Measurements from ENCODE around the gene RAB25. TPM values are rescaled to one million over a fixed set of nuclear protein-coding genes. Genes with fewer than 3 reads are reported as not detected.
A peak's percentile ranks its signal among the peaks of the same experiment; 100 is the strongest.

Gene RAB25
- total and polyA plus RNA-seq, 2 of the 13 experiments (the other 11 are each of a cell fraction or from before 2014, with no cell fraction given), result 0.20 to 0.22 TPM

- TF ChIP-seq E2F5 (CRISPR knock-in tag; conservative IDR thresholded peaks at IDR 0.05) (peak; percentile 48; the same call in 1 of the 2 replicates), TSC22D2 (CRISPR knock-in tag; IDR thresholded peaks at IDR 0.05; ENCODE audit: borderline replicate concordance) (peak; percentile 45; the same call in 1 of the 2 replicates), FOXM1 (CRISPR knock-in tag; IDR thresholded peaks at IDR 0.05) (no peak), KDM2A (CRISPR knock-in tag; IDR thresholded peaks at IDR 0.05; ENCODE audit: borderline replicate concordance, low read depth) (peak; percentile 81; the same call in 1 of the 2 replicates), KAT7 (CRISPR knock-in tag; IDR thresholded peaks at IDR 0.05; ENCODE audit: borderline replicate concordance) (no peak), NR2F2 (IDR thresholded peaks at IDR 0.05; ENCODE audit: borderline replicate concordance, low read depth) (no peak; the same call in 1 of the 2 replicates), TRIM22 (IDR thresholded peaks at IDR 0.05) (no peak), ZNF383 (CRISPR knock-in tag; IDR thresholded peaks at IDR 0.05; ENCODE audit: borderline replicate concordance) (peak; percentile 90; the same call in 1 of the 2 replicates)
Observed at GRCh38 chr1:156054500-156055280, 6.3 kb upstream of the RAB25 start, which contains the start of gene LAMTOR2 (continued).

GRCh38 chr1:156055281-156056048, 5.5 kb upstream of the RAB25 start:
- Histone ChIP-seq H4K20me1 (ENCODE audit: insufficient read depth, low read length) (no peaks in the 10 kb centered on the region), H3K27ac (ENCODE audit: extremely low read length, insufficient read depth, low read length) (peak overlapping the region; percentile 100), H3K27me3 (ENCODE audit: control insufficient read depth in 1 of 2, insufficient read depth in 2 of 2, low read length in 2 of 2) (no peaks in the 10 kb centered on the region; a peak in 1 of 5 replicates), H2AFZ (ENCODE audit: low read length) (no peak overlapping the region), H3K9ac (ENCODE audit: insufficient read depth, low read depth, low read length) (peak overlapping the region; percentile 98), H3K9me3 (ENCODE audit: low read length) (no peaks in the 10 kb centered on the region), H3K4me1 (ENCODE audit: insufficient read depth, low read length) (peaks cover 27% of the 10 kb centered on the region), H3K4me2 (ENCODE audit: low read depth, low read length) (peak overlapping the region; percentile 85), H3K36me3 (replicated peaks in 1 of 2; ENCODE audit: control insufficient read depth in 1 of 2, insufficient read depth in 2 of 2, low read length in 2 of 2) (peaks cover 2 to 16% of the 10 kb centered on the region in 2 experiments; a peak in 3 of 5 replicates), H3K4me3 (replicated peaks in 1 of 3; ENCODE audit: insufficient read depth in 1 of 3, low read depth in 2 of 3, low read length in 3 of 3) (peak overlapping the region; percentile 94 to 97 (median 96)), H3K79me2 (ENCODE audit: insufficient read depth, low read length) (peaks cover 18% of the 10 kb centered on the region)
- ChIA-PET POLR2A (interaction anchor here (0.6 kb wide), 1 partner anchor 121 kb away, joined by 4 read pairs; no protein-coding TSS in a partner anchor), CTCF (ENCODE audit: low intra/inter-chr PET ratio, low total read pairs) (no interaction called here)
- WGBS (ENCODE audit: low lambda C conversion rate), result 26% methylated on average over 15 of the region's 17 CpGs
- in situ Hi-C loops (cut with HindIII; ENCODE audit: extremely low pct_ligation_motif_present, low pct_unique_long_range_greater_than_20kb), result no loop called here
- no TSS peak for BruUV-seq (replicated peaks)
- FAIRE-seq (no peak), ATAC-seq (no peak), DNase-seq (ENCODE audit: low spot score) (no peak)
- intact Hi-C loops (cut with micrococcal nuclease; ENCODE audit: unreplicated experiment), result no loop called here
- TF ChIP-seq ZC3H4 (CRISPR knock-in tag; IDR thresholded peaks at IDR 0.05; ENCODE audit: borderline replicate concordance) (no peak), ZNF761 (CRISPR knock-in tag; conservative IDR thresholded peaks at IDR 0.05) (0 out of 2 replicates have a peak, but pooled peaks have one; percentile 12), RFXAP (CRISPR knock-in tag; IDR thresholded peaks at IDR 0.05; ENCODE audit: borderline replicate concordance) (no peak), HOXA7 (CRISPR knock-in tag; IDR thresholded peaks at IDR 0.05) (no peak), ZBTB42 (CRISPR knock-in tag; IDR thresholded peaks at IDR 0.05) (0 out of 2 replicates have a peak, but pooled peaks have one; percentile 12), PAWR (CRISPR knock-in tag; IDR thresholded peaks at IDR 0.05; ENCODE audit: borderline replicate concordance) (0 out of 2 replicates have a peak, but pooled peaks have one; percentile 12), THRA (CRISPR knock-in tag; IDR thresholded peaks at IDR 0.05; ENCODE audit: borderline replicate concordance) (no peak), ATF7 (IDR thresholded peaks at IDR 0.05) (no peak), ATF7 (CRISPR knock-in tag; IDR thresholded peaks at IDR 0.05) (0 out of 2 replicates have a peak, but pooled peaks have one; percentile 2)
